H9 (cell line): ENCODE results near the gene JUP. TPM values are rescaled to one million over a fixed set of nuclear protein-coding genes. Genes with fewer than 3 reads are reported as not detected.

Experiments
- DNase-seq: peaks from one replicate; pipeline ENCODE4 v3.0.0-alpha.2; 2017
- H2AFZ ChIP-seq: one replicate; pipeline ENCODE4 v1.6.1; 2013; ENCODE audit warnings: mild to moderate bottlenecking, low read length, control low read depth, moderate library complexity
- H2AK5ac ChIP-seq: 2 replicates; pipeline ENCODE4 v1.6.1; 2013; ENCODE audit warnings: low read length, control low read depth, mixed read lengths; ENCODE audit not compliant: insufficient read length
- H2BK120ac ChIP-seq: one replicate; pipeline ENCODE4 v1.6.1; 2013; ENCODE audit warnings: low read depth, mild to moderate bottlenecking, low read length, control low read depth, inconsistent platforms; ENCODE audit not compliant: poor library complexity, severe bottlenecking
- H2BK12ac ChIP-seq: 2 replicates; pipeline ENCODE4 v1.6.1; 2013; ENCODE audit warnings: low read length, control low read depth, mixed read lengths, low read depth; ENCODE audit not compliant: insufficient read length
- H2BK15ac ChIP-seq: 2 replicates; pipeline ENCODE4 v1.6.1; 2013; ENCODE audit warnings: low read depth, low read length, control low read depth
- H2BK20ac ChIP-seq: one replicate; pipeline ENCODE4 v1.6.1; 2013; ENCODE audit warnings: low read depth, mild to moderate bottlenecking, low read length, control low read depth, inconsistent platforms; ENCODE audit not compliant: poor library complexity, severe bottlenecking
- H2BK5ac ChIP-seq: 2 replicates; pipeline ENCODE4 v1.6.1; 2013; ENCODE audit warnings: low read length, control low read depth, mixed read lengths; ENCODE audit not compliant: insufficient read length
- H3K14ac ChIP-seq: 2 replicates; pipeline ENCODE4 v1.6.1; 2013; ENCODE audit warnings: low read length, control low read depth; ENCODE audit not compliant: insufficient read depth
- H3K18ac ChIP-seq: 2 replicates; pipeline ENCODE4 v1.6.1; 2013; ENCODE audit warnings: low read depth, mild to moderate bottlenecking, mixed read lengths, low read length, control low read depth; ENCODE audit not compliant: insufficient read length
- H3K23ac ChIP-seq: 2 replicates; pipeline ENCODE4 v1.6.1; 2013; ENCODE audit warnings: low read length, control low read depth, mixed read lengths, low read depth; ENCODE audit not compliant: insufficient read length
- H3K23me2 ChIP-seq: 2 replicates; pipeline ENCODE4 v1.6.1; 2013; ENCODE audit warnings: low read depth, mild to moderate bottlenecking, mixed read lengths, low read length, control low read depth; ENCODE audit not compliant: insufficient read length, poor library complexity, severe bottlenecking
- H3K27ac ChIP-seq: 2 replicates; pipeline ENCODE4 v1.5.1; 2013; ENCODE audit warnings: low read length, control low read depth, mixed read lengths, low read depth; ENCODE audit not compliant: insufficient read length
- H3K27me3 ChIP-seq: 2 replicates; pipeline ENCODE4 v1.6.1; 2013; ENCODE audit warnings: low read length, control low read depth, inconsistent platforms; ENCODE audit not compliant: insufficient read depth
- H3K4ac ChIP-seq: 2 replicates; pipeline ENCODE4 v1.6.1; 2013; ENCODE audit warnings: low read depth, mild to moderate bottlenecking, control low read depth, inconsistent platforms, low read length, moderate library complexity
- H3K4me1 ChIP-seq: 2 replicates; pipeline ENCODE4 v1.6.1; 2013; ENCODE audit warnings: low read length, control low read depth, inconsistent platforms; ENCODE audit not compliant: insufficient read depth
- H3K4me2 ChIP-seq: 2 replicates; pipeline ENCODE4 v1.6.1; 2013; ENCODE audit warnings: low read length, control low read depth, mixed read lengths; ENCODE audit not compliant: insufficient read length, insufficient read depth
- H3K56ac ChIP-seq: 2 replicates; pipeline ENCODE4 v1.6.1; 2013; ENCODE audit warnings: low read depth, mild to moderate bottlenecking, mixed read lengths, low read length, control low read depth; ENCODE audit not compliant: insufficient read length
- H3K79me1 ChIP-seq: 2 replicates; pipeline ENCODE4 v1.6.1; 2013; ENCODE audit warnings: low read depth, mild to moderate bottlenecking, moderate library complexity, low read length, control low read depth, inconsistent platforms; ENCODE audit not compliant: insufficient read depth, poor library complexity, severe bottlenecking
- H3K79me2 ChIP-seq: 2 replicates; pipeline ENCODE4 v1.6.1; 2013; ENCODE audit warnings: low read length, control low read depth, inconsistent platforms; ENCODE audit not compliant: insufficient read depth
- H3K9ac ChIP-seq: 2 replicates; pipeline ENCODE4 v1.6.1; 2013; ENCODE audit warnings: low read length, control low read depth, mixed read lengths; ENCODE audit not compliant: insufficient read length; ENCODE audit errors: extremely low read depth
- H3K9me3 ChIP-seq: one replicate; pipeline ENCODE4 v1.6.1; 2013; ENCODE audit warnings: low read depth, low read length, inconsistent platforms; ENCODE audit not compliant: control insufficient read depth
- H3T11ph ChIP-seq: one replicate; pipeline ENCODE4 v1.6.1; 2013; ENCODE audit warnings: mild to moderate bottlenecking, low read length, control low read depth, inconsistent platforms
- H4K20me1 ChIP-seq: one replicate; pipeline ENCODE4 v1.6.1; 2013; ENCODE audit not compliant: control insufficient read depth, insufficient read length, insufficient read depth
- H4K5ac ChIP-seq: 2 replicates; pipeline ENCODE4 v1.6.1; 2013; ENCODE audit warnings: low read depth, mild to moderate bottlenecking, mixed read lengths, low read length, control low read depth; ENCODE audit not compliant: insufficient read length
- H4K8ac ChIP-seq: replicated peaks from 2 replicates; pipeline ENCODE4 v1.6.1; 2013; ENCODE audit warnings: low read length, control low read depth, mixed read lengths, low read depth; ENCODE audit not compliant: insufficient read length
- H4K91ac ChIP-seq: 2 replicates; pipeline ENCODE4 v1.6.1; 2013; ENCODE audit warnings: low read depth, mild to moderate bottlenecking, moderate library complexity, mixed read lengths, low read length, control low read depth; ENCODE audit not compliant: insufficient read length
- H3K27ac Mint-ChIP-seq, 3 experiments: 2 replicates in 2 of 3; 3 replicates in 1 of 3; pipeline ENCODE4 v1.8.0; 2020 to 2021; ENCODE audit warnings: mixed read lengths in 3 of 3, mild to moderate bottlenecking in 1 of 3, moderate library complexity in 1 of 3
- H3K27me3 Mint-ChIP-seq: 2 replicates; pipeline ENCODE4 v1.8.0; 2021; ENCODE audit warnings: low read depth, mild to moderate bottlenecking, moderate library complexity, mixed read lengths
- H3K36me3 Mint-ChIP-seq, 3 experiments: 2 replicates in 2 of 3; 3 replicates in 1 of 3; pipeline ENCODE4 v1.8.0; 2020 to 2021; ENCODE audit warnings: low read depth in 3 of 3, mixed read lengths in 3 of 3; ENCODE audit not compliant: insufficient read depth in 1 of 3
- H3K4me1 Mint-ChIP-seq, 2 experiments: 2 replicates each; pipeline ENCODE4 v1.8.0; 2020; ENCODE audit warnings: mixed read lengths in 2 of 2
- H3K4me3 Mint-ChIP-seq, 2 experiments: 2 replicates in 1 of 2; 3 replicates in 1 of 2; pipeline ENCODE4 v1.8.0; 2020 to 2021; ENCODE audit warnings: mild to moderate bottlenecking in 2 of 2, mixed read lengths in 2 of 2, moderate library complexity in 1 of 2
- H3K9me3 Mint-ChIP-seq, 2 experiments: 2 replicates in 1 of 2; 3 replicates in 1 of 2; pipeline ENCODE4 v1.8.0; 2020; ENCODE audit warnings: mild to moderate bottlenecking in 2 of 2, mixed read lengths in 2 of 2, moderate library complexity in 1 of 2
- CTCF ChIP-seq: fragments of 200-600 bp; sonication (generic); conservative IDR thresholded peaks from 3 replicates; pipeline ENCODE4 v1.8.0; 2021; ENCODE audit warnings: antibody characterized with exemption, mild to moderate bottlenecking
- WGBS: extraction: QIAGEN DNeasy Blood & Tissue Kit; methylation state at CpG from one replicate; pipeline ENCODE4 v1.1.7; 2013; ENCODE audit warnings: missing lambda C conversion rate, low lambda C conversion rate, mixed read lengths; ENCODE audit not compliant: insufficient read length; ENCODE audit errors: extremely low coverage; 5-methylcytosine and 5-hydroxymethylcytosine counted together
- total RNA-seq: library from RNA; stranded (reverse); gene quantifications from 2 replicates; pipeline ENCODE4 v1.2.1, GENCODE V29; 2021

JUP gene
- total RNA-seq, 1 experiment from 2014 or later, result 90.1 TPM

- Histone ChIP-seq H2BK5ac (no peak overlapping the region), H3K9ac (no peak overlapping the region), H2BK12ac (no peak overlapping the region), H4K5ac (no peak overlapping the region), H3K4me2 (no peak overlapping the region), H3K27ac (no peak overlapping the region), H3K23me2 (no peaks in the 10 kb centered on the region), H3K79me2 (no peaks in the 10 kb centered on the region; the same call in 1 of the 2 replicates), H3K4me1 (peaks cover 7% of the 10 kb centered on the region; the same call in 1 of the 2 replicates), H3K18ac (no peak overlapping the region), H3K4ac (no peak overlapping the region), H4K20me1 (no peaks in the 10 kb centered on the region), H2BK120ac (no peak overlapping the region), H2AFZ (no peak overlapping the region), H3K9me3 (no peaks in the 10 kb centered on the region), H2AK5ac (no peak overlapping the region), H3T11ph (no peak overlapping the region), H4K8ac (no peak overlapping the region), H2BK15ac (no peak overlapping the region), H2BK20ac (no peak overlapping the region), H3K27me3 (no peaks in the 10 kb centered on the region), H4K91ac (no peak overlapping the region), H3K23ac (no peak overlapping the region), H3K79me1 (no peaks in the 10 kb centered on the region), H3K56ac (no peak overlapping the region), H3K14ac (no peak overlapping the region)
- Mint-ChIP-seq H3K36me3 (peaks cover 22 to 51% (median 51%) of the 10 kb centered on the region in 3 experiments), H3K27ac (peak overlapping the region; percentile 23 to 88 (median 55); a peak in 3 of 7 replicates), H3K4me1 (peaks cover 41 to 49% of the 10 kb centered on the region in 2 experiments), H3K9me3 (no peaks in the 10 kb centered on the region), H3K4me3 (peak overlapping the region in 1 of 2 experiments; percentile 27; a peak in 1 of 5 replicates), H3K27me3 (no peaks in the 10 kb centered on the region)
- no peak for DNase-seq
- no CpG with 5 or more reads among the region's 17 CpGs for WGBS
- TF ChIP-seq CTCF, result no peak
These were observed 14.9 kb downstream of the JUP start for GRCh38 chr17:41771389-41772206.
